ENCODE measurements around the gene ANKRD13D. TPM values are rescaled to one million over a fixed set of nuclear protein-coding genes. Genes with fewer than 3 reads are reported as not detected.

ANKRD13D gene
- total RNA-seq, 4 donors from 2014 or later, result 19.7 to 194 (median 54.5) TPM

- H3K27me3 ChIP-seq, result no peaks in the 10 kb centered on the region
- H3K4me1 ChIP-seq, result peaks cover 0 to 13% (median 1%) of the 10 kb centered on the region in 4 donors
- TF ChIP-seq POLR2A (IDR thresholded peaks at IDR 0.05), result no peak
- no peak for TF ChIP-seq CTCF (IDR thresholded peaks at IDR 0.05)
- no peak for TF ChIP-seq POLR2AphosphoS5 (IDR thresholded peaks at IDR 0.05)
- no peak for TF ChIP-seq EP300 (IDR thresholded peaks at IDR 0.05; ENCODE audit: low read depth)
- in situ Hi-C loops (cut with MboI; ENCODE audit: low pct_ligation_motif_present in 1 of 4, low pct_unique_long_range_greater_than_20kb in 1 of 4, low sequenced_read_pairs in 3 of 4), result no loop called here
- WGBS, 2 donors (ENCODE audit: low coverage in 1 of 2), result 97 to 100% methylated on average over 1 of the region's 1 CpG
- peaks cover 0 to 33% (median 2%) of the 10 kb centered on the region in 4 donors for H3K36me3 ChIP-seq
- intact Hi-C loops (cut with DNase I; ENCODE audit: low total_unique reads), result no loop called here
- no peak overlapping the region for H3K4me3 ChIP-seq
- H3K27ac ChIP-seq, result no peak overlapping the region
- peaks cover 6 to 9% of the 10 kb centered on the region in 2 donors for H3K9me3 ChIP-seq
- no peak for DNase-seq
These were observed 6.7 kb downstream of the ANKRD13D start for GRCh38 chr11:67295846-67296245.

- intact Hi-C loops (cut with DNase I; ENCODE audit: low total_unique reads), result no loop called here
- Histone ChIP-seq H3K4me1 (peaks cover 13 to 24% (median 15%) of the 10 kb centered on the region in 4 donors), H3K36me3 (peaks cover 0 to 20% (median 2%) of the 10 kb centered on the region in 4 donors), H3K27me3 (no peaks in the 10 kb centered on the region), H3K4me3 (no peak overlapping the region), H3K9me3 (peaks cover 6 to 9% of the 10 kb centered on the region in 2 donors), H3K27ac (no peak overlapping the region)
- in situ Hi-C loops (cut with MboI; ENCODE audit: low pct_ligation_motif_present in 1 of 4, low pct_unique_long_range_greater_than_20kb in 1 of 4, low sequenced_read_pairs in 3 of 4), result no loop called here
- no peak for DNase-seq
- 92% methylated on average over 7 of the region's 7 CpGs; no CpG with 5 or more reads in 1 of the 2 donors for WGBS, 2 donors (ENCODE audit: low coverage in 1 of 2)
- TF ChIP-seq EP300 (IDR thresholded peaks at IDR 0.05; ENCODE audit: low read depth), result no peak
- TF ChIP-seq CTCF (IDR thresholded peaks at IDR 0.05), result no peak
- TF ChIP-seq POLR2AphosphoS5 (IDR thresholded peaks at IDR 0.05), result no peak
- TF ChIP-seq POLR2A (IDR thresholded peaks at IDR 0.05), result no peak
These were observed 9.7 kb downstream of the ANKRD13D start for GRCh38 chr11:67298786-67299185.

GRCh38 chr11:67299471-67300191, 10.5 kb downstream of the ANKRD13D start:
- Histone ChIP-seq H3K27ac (no peak overlapping the region), H3K36me3 (peaks cover 0 to 17% (median 2%) of the 10 kb centered on the region in 4 donors), H3K9me3 (peaks cover 6 to 9% of the 10 kb centered on the region in 2 donors), H3K27me3 (no peaks in the 10 kb centered on the region), H3K4me3 (no peak overlapping the region), H3K4me1 (peaks cover 13 to 32% (median 22%) of the 10 kb centered on the region in 4 donors)
- WGBS, 2 donors (ENCODE audit: low coverage in 1 of 2), result 93% methylated on average over 29 of the region's 29 CpGs; no CpG with 5 or more reads in 1 of the 2 donors
- in situ Hi-C loops (cut with MboI; ENCODE audit: low pct_ligation_motif_present in 1 of 4, low pct_unique_long_range_greater_than_20kb in 1 of 4, low sequenced_read_pairs in 3 of 4), result no loop called here
- TF ChIP-seq CTCF (IDR thresholded peaks at IDR 0.05), result no peak
- TF ChIP-seq EP300 (IDR thresholded peaks at IDR 0.05; ENCODE audit: low read depth), result no peak
- no peak for TF ChIP-seq POLR2AphosphoS5 (IDR thresholded peaks at IDR 0.05)
- no peak for TF ChIP-seq POLR2A (IDR thresholded peaks at IDR 0.05)
- intact Hi-C loops (cut with DNase I; ENCODE audit: low total_unique reads), result no loop called here
- DNase-seq, result no peak

GRCh38 chr11:67300256-67300755, 11.2 kb downstream of the ANKRD13D start:
- 92% methylated on average over 13 of the region's 13 CpGs; no CpG with 5 or more reads in 1 of the 2 donors for WGBS, 2 donors (ENCODE audit: low coverage in 1 of 2)
- Histone ChIP-seq H3K4me1 (peaks cover 13 to 37% (median 26%) of the 10 kb centered on the region in 4 donors), H3K27ac (no peak overlapping the region), H3K9me3 (peaks cover 6 to 9% of the 10 kb centered on the region in 2 donors), H3K4me3 (no peak overlapping the region), H3K36me3 (peaks cover 0 to 10% (median 2%) of the 10 kb centered on the region in 4 donors), H3K27me3 (no peaks in the 10 kb centered on the region)
- in situ Hi-C loops (cut with MboI; ENCODE audit: low pct_ligation_motif_present in 1 of 4, low pct_unique_long_range_greater_than_20kb in 1 of 4, low sequenced_read_pairs in 3 of 4), result no loop called here
- TF ChIP-seq POLR2AphosphoS5 (IDR thresholded peaks at IDR 0.05) (no peak), POLR2A (IDR thresholded peaks at IDR 0.05) (no peak), CTCF (IDR thresholded peaks at IDR 0.05) (no peak), EP300 (IDR thresholded peaks at IDR 0.05; ENCODE audit: low read depth) (no peak)
- no peak for DNase-seq
- intact Hi-C loops (cut with DNase I; ENCODE audit: low total_unique reads), result no loop called here

Data from transverse colon (tissue), 4 donors.